Lung microvascular endothelial cell (primary cell): Measurements from ENCODE around the gene DOCK2. TPM values are rescaled to one million over a fixed set of nuclear protein-coding genes. Genes with fewer than 3 reads are reported as not detected.

Experiments
- DNase-seq, 2 donors: peaks; one replicate each; pipeline versions ENCODE4 v3.0.0 to v3.0.0-alpha.2; 2010; ENCODE audit warnings: low read depth in 2 of 2
- total RNA-seq: library from RNA; depleted of rRNA; stranded (reverse); fragments of >200 nt; gene quantifications from 2 replicates; pipeline ENCODE4 v1.2.1, GENCODE V29; 2014

The DOCK2 gene
- total RNA-seq, 1 donor from 2014 or later = 0.20 TPM

- DNase-seq = no peak
These were observed 302.7 kb downstream of the DOCK2 start for GRCh38 chr5:169939731-169940130.

GRCh38 chr5:169941542-169941941, 304.5 kb downstream of the DOCK2 start:
- DNase-seq = no peak

- no peak for DNase-seq
These were observed 305.1 kb downstream of the DOCK2 start for GRCh38 chr5:169942181-169942580.

- DNase-seq = no peak
These were observed 306.0 kb downstream of the DOCK2 start for GRCh38 chr5:169943026-169943425.

GRCh38 chr5:169944115-169944514, 307.0 kb downstream of the DOCK2 start:
- DNase-seq = no peak

GRCh38 chr5:169944922-169945680, 308.0 kb downstream of the DOCK2 start:
- peak in 1 of 2 donors; percentile 6 for DNase-seq

GRCh38 chr5:169945831-169946261, 308.8 kb downstream of the DOCK2 start:
- DNase-seq = peak in 1 of 2 donors; percentile 67

GRCh38 chr5:169946743-169947295, 309.7 kb downstream of the DOCK2 start:
- no peak for DNase-seq

- DNase-seq = no peak
These were observed 313.3 kb downstream of the DOCK2 start for GRCh38 chr5:169950333-169950732.

- DNase-seq = peak in 1 of 2 donors; percentile 66
These were observed 316.1 kb downstream of the DOCK2 start for GRCh38 chr5:169953196-169953595.

GRCh38 chr5:169954786-169955185, 317.7 kb downstream of the DOCK2 start:
- no peak for DNase-seq

GRCh38 chr5:169956126-169956525, 319.1 kb downstream of the DOCK2 start:
- no peak for DNase-seq

GRCh38 chr5:169956756-169957155, 319.7 kb downstream of the DOCK2 start:
- no peak for DNase-seq

GRCh38 chr5:169958278-169958677, 321.2 kb downstream of the DOCK2 start:
- DNase-seq = no peak

- no peak for DNase-seq
These were observed 323.6 kb downstream of the DOCK2 start for GRCh38 chr5:169960659-169961058.

GRCh38 chr5:169964246-169964645, 327.2 kb downstream of the DOCK2 start:
- no peak for DNase-seq

- no peak for DNase-seq
These were observed 333.3 kb downstream of the DOCK2 start for GRCh38 chr5:169970339-169970738.

- peak; percentile 86 to 87 for DNase-seq
These were observed 334.1 kb downstream of the DOCK2 start for GRCh38 chr5:169970911-169971765.

GRCh38 chr5:169971780-169972179, 334.7 kb downstream of the DOCK2 start:
- DNase-seq = peak in 1 of 2 donors; percentile 38

- no peak for DNase-seq
These were observed 336.0 kb downstream of the DOCK2 start for GRCh38 chr5:169973056-169973455.

GRCh38 chr5:169974121-169974770, 337.2 kb downstream of the DOCK2 start:
- DNase-seq = peak; percentile 53 to 57

- peak in 1 of 2 donors; percentile 25 for DNase-seq
These were observed 341.6 kb downstream of the DOCK2 start for GRCh38 chr5:169978714-169979113.
